LNCaP clone FGC (cell line): Measurements from ENCODE around the gene FGF14.
A peak's percentile ranks its signal among the peaks of the same experiment; 100 is the strongest.

Experiments
- DNase-seq: peaks from one replicate; pipeline ENCODE4 v3.0.0-alpha.2; 2011; ENCODE audit warnings: low read depth
- H3K4me3 ChIP-seq: 2 replicates; pipeline ENCODE4 v1.5.1; 2011; ENCODE audit warnings: mild to moderate bottlenecking, low read depth, low read length, control low read depth
- CTCF ChIP-seq: IDR thresholded peaks from 2 replicates; pipeline ENCODE4 v1.5.1; 2012; ENCODE audit warnings: mild to moderate bottlenecking; ENCODE audit not compliant: control insufficient read depth, insufficient read depth; ENCODE audit errors: extremely low read depth

Gene FGF14

GRCh38 chr13:101755228-101755887 lies 646.5 kb downstream of the FGF14 start:
- H3K4me3 ChIP-seq = no peak overlapping the region
- no peak for DNase-seq
- no peak for TF ChIP-seq CTCF

- no peak for TF ChIP-seq CTCF
- no peak for DNase-seq
- H3K4me3 ChIP-seq = no peak overlapping the region
These were observed 649.4 kb downstream of the FGF14 start for GRCh38 chr13:101752432-101752831.

- no peak overlapping the region for H3K4me3 ChIP-seq
- no peak for TF ChIP-seq CTCF
- DNase-seq = peak; percentile 3
These were observed 650.4 kb downstream of the FGF14 start for GRCh38 chr13:101751488-101751887.

GRCh38 chr13:101749584-101749983 lies 652.3 kb downstream of the FGF14 start:
- H3K4me3 ChIP-seq = no peak overlapping the region
- no peak for TF ChIP-seq CTCF
- no peak for DNase-seq

- H3K4me3 ChIP-seq = no peak overlapping the region
- no peak for DNase-seq
- no peak for TF ChIP-seq CTCF
These were observed 654.8 kb downstream of the FGF14 start for GRCh38 chr13:101747039-101747438.

GRCh38 chr13:101746513-101746912 lies 655.3 kb downstream of the FGF14 start:
- no peak for TF ChIP-seq CTCF
- H3K4me3 ChIP-seq = no peak overlapping the region
- no peak for DNase-seq

- TF ChIP-seq CTCF = no peak
- no peak for DNase-seq
- H3K4me3 ChIP-seq = no peak overlapping the region
These were observed 662.3 kb downstream of the FGF14 start for GRCh38 chr13:101739382-101740178.
